ENCODE data around the gene SLC5A8.

SLC5A8 gene

GRCh38 chr12:101127521-101128219 lies 82.4 kb downstream of the SLC5A8 start:
- peak; percentile 56 for DNase-seq (ENCODE audit: low read depth, low spot score)
- in situ Hi-C loops (cut with HindIII; ENCODE audit: low sequenced_read_pairs), result no loop called here

GRCh38 chr12:101117842-101118241 lies 92.2 kb downstream of the SLC5A8 start:
- TF ChIP-seq CTCF (IDR thresholded peaks at IDR 0.05; ENCODE audit: low read depth, low read length), result no peak
- DNase-seq (ENCODE audit: low read depth, low spot score), result no peak
- no peak overlapping the region for H3K4me3 ChIP-seq (ENCODE audit: low read depth, low read length)
- in situ Hi-C loops (cut with HindIII; ENCODE audit: low sequenced_read_pairs), result no loop called here

More at GRCh38 chr12:101127521-101128219, 82.4 kb downstream of the SLC5A8 start:
- H3K4me3 ChIP-seq (ENCODE audit: low read depth, low read length), result no peak overlapping the region
- TF ChIP-seq CTCF (IDR thresholded peaks at IDR 0.05; ENCODE audit: low read depth, low read length), result no peak

GRCh38 chr12:101116911-101117310 lies 93.1 kb downstream of the SLC5A8 start:
- in situ Hi-C loops (cut with HindIII; ENCODE audit: low sequenced_read_pairs), result no loop called here
- no peak overlapping the region for H3K4me3 ChIP-seq (ENCODE audit: low read depth, low read length)
- DNase-seq (ENCODE audit: low read depth, low spot score), result no peak
- TF ChIP-seq CTCF (IDR thresholded peaks at IDR 0.05; ENCODE audit: low read depth, low read length), result no peak

GRCh38 chr12:101115326-101115725 lies 94.7 kb downstream of the SLC5A8 start:
- no peak overlapping the region for H3K4me3 ChIP-seq (ENCODE audit: low read depth, low read length)
- no peak for DNase-seq (ENCODE audit: low read depth, low spot score)
- TF ChIP-seq CTCF (IDR thresholded peaks at IDR 0.05; ENCODE audit: low read depth, low read length), result no peak
- in situ Hi-C loops (cut with HindIII; ENCODE audit: low sequenced_read_pairs), result no loop called here

- no peak for DNase-seq (ENCODE audit: low read depth, low spot score)
- in situ Hi-C loops (cut with HindIII; ENCODE audit: low sequenced_read_pairs), result no loop called here
- TF ChIP-seq CTCF (IDR thresholded peaks at IDR 0.05; ENCODE audit: low read depth, low read length), result no peak
- no peak overlapping the region for H3K4me3 ChIP-seq (ENCODE audit: low read depth, low read length)
Observed at GRCh38 chr12:101111441-101111840, 98.6 kb downstream of the SLC5A8 start.

GRCh38 chr12:101110866-101111265 lies 99.2 kb downstream of the SLC5A8 start:
- no peak for DNase-seq (ENCODE audit: low read depth, low spot score)
- no peak for TF ChIP-seq CTCF (IDR thresholded peaks at IDR 0.05; ENCODE audit: low read depth, low read length)
- no peak overlapping the region for H3K4me3 ChIP-seq (ENCODE audit: low read depth, low read length)
- in situ Hi-C loops (cut with HindIII; ENCODE audit: low sequenced_read_pairs), result no loop called here
